HUES6 (cell line): Measurements from ENCODE around the gene HERC4.
"Not testable (repeated sequence)": the region's sequence is repeated elsewhere in the genome, so short reads cannot be mapped to it uniquely, and the experiment has no call there.

Experiments
- H3K27ac ChIP-seq: 2 replicates; pipeline ENCODE4 v1.7.0; 2013; ENCODE audit warnings: low read depth, mild to moderate bottlenecking, low read length, inconsistent platforms
- H3K27me3 ChIP-seq: 2 replicates; pipeline ENCODE4 v1.6.1; 2013; ENCODE audit warnings: low read length; ENCODE audit not compliant: control insufficient read depth, insufficient read depth
- H3K36me3 ChIP-seq: 2 replicates; pipeline ENCODE4 v1.6.1; 2013; ENCODE audit warnings: low read length; ENCODE audit not compliant: control insufficient read depth, insufficient read depth
- H3K4me1 ChIP-seq: 2 replicates; pipeline ENCODE4 v1.6.1; 2013; ENCODE audit warnings: low read length; ENCODE audit not compliant: control insufficient read depth, insufficient read depth
- H3K4me3 ChIP-seq: 2 replicates; pipeline ENCODE4 v1.5.1; 2013; ENCODE audit warnings: low read depth, low read length
- H3K9ac ChIP-seq: one replicate; pipeline ENCODE4 v1.6.1; 2013; ENCODE audit warnings: mild to moderate bottlenecking, low read length
- H3K9me3 ChIP-seq: 2 replicates; pipeline ENCODE4 v1.6.1; 2013; ENCODE audit warnings: low read depth, low read length; ENCODE audit not compliant: control insufficient read depth, insufficient read depth

The HERC4 gene

DNA sequence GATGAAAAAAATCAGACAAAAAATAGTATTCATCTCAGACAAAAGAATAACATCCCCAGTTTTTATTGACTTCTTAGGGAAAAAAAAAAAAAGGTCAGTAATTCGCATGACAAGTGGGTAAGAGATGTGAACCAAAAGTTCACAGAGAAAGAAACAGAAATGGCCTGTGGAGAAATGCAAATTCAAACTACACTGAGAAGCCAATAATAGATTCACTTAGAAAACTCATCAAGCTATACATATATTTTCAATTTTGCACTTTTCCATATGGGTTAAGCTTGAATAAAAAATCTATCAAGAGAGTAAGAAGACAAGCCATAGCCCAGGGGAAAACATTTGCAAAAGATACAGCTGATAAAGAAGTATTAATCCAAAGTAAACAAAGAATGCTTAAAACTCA is 28.0 kb downstream of the HERC4 start:
- H3K9ac ChIP-seq, result no peak overlapping the region
- H3K4me1 ChIP-seq, result no peaks in the 10 kb centered on the region
- H3K27ac ChIP-seq, result no peak overlapping the region
- 0 out of 2 replicates have a peak, but pooled peaks cover 3% of the 10 kb centered on the region for H3K9me3 ChIP-seq
- no peaks in the 10 kb centered on the region for H3K27me3 ChIP-seq
- peaks cover 9% of the 10 kb centered on the region for H3K36me3 ChIP-seq
- H3K4me3 ChIP-seq, result no peak overlapping the region

DNA sequence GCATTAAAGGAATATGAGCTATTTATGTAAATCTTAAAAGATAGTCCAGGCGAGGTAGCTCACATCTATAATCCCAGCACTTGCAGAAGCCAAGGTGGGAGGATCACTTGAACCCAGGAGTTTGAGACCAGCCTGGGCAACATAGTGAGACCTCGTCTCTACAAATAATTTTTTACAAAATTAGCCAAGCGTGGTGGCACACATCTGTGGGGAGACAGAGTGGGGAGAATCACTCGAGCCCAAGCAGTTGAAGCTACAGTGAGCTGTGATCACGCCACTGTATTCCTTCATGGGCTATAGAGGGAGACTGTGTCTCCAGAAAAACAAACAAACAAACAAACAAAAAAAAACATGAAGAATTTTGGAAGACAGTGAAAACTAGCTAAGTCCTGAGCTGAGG is 28.4 kb downstream of the HERC4 start:
- no peak overlapping the region for H3K4me3 ChIP-seq
- 0 out of 2 replicates have a peak, but pooled peaks cover 3% of the 10 kb centered on the region for H3K9me3 ChIP-seq
- H3K9ac ChIP-seq, result no peak overlapping the region
- H3K4me1 ChIP-seq, result no peaks in the 10 kb centered on the region
- no peaks in the 10 kb centered on the region for H3K27me3 ChIP-seq
- H3K36me3 ChIP-seq, result peaks cover 9% of the 10 kb centered on the region
- H3K27ac ChIP-seq, result no peak overlapping the region

DNA sequence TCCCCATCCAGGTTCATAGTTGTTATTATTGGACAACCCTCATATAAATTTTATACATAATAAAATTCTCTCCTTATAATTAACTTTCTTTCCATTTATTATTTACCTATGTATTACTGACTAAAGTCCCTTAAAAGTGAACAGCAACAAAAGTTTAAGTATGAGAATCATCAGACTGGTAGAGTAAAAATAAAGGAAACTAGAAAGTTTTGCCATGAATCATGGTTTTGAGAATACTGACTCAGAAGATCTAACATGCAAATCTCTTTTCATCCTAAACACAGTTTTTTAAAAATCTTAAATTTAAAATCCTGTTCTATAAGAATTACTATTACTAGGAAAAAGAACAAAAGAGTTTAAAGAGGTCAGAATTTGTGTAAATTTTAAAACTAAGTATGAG is 32.1 kb downstream of the HERC4 start:
- H3K4me1 ChIP-seq, result no peaks in the 10 kb centered on the region
- peaks cover 15% of the 10 kb centered on the region for H3K36me3 ChIP-seq
- H3K27ac ChIP-seq, result no peak overlapping the region
- H3K9me3 ChIP-seq, result 0 out of 2 replicates have a peak, but pooled peaks cover 2% of the 10 kb centered on the region
- no peak overlapping the region for H3K9ac ChIP-seq
- H3K27me3 ChIP-seq, result no peaks in the 10 kb centered on the region
- no peak overlapping the region for H3K4me3 ChIP-seq

- H3K9me3 ChIP-seq, result no peaks in the 10 kb centered on the region
- no peak overlapping the region for H3K27ac ChIP-seq
- peaks cover 47% of the 10 kb centered on the region for H3K36me3 ChIP-seq
- H3K4me3 ChIP-seq, result no peak overlapping the region
- no peaks in the 10 kb centered on the region for H3K27me3 ChIP-seq
- H3K9ac ChIP-seq, result no peak overlapping the region
- H3K4me1 ChIP-seq, result no peaks in the 10 kb centered on the region
Measured at GRCh38 chr10:68032113-68032512, 43.0 kb downstream of the HERC4 start.

DNA sequence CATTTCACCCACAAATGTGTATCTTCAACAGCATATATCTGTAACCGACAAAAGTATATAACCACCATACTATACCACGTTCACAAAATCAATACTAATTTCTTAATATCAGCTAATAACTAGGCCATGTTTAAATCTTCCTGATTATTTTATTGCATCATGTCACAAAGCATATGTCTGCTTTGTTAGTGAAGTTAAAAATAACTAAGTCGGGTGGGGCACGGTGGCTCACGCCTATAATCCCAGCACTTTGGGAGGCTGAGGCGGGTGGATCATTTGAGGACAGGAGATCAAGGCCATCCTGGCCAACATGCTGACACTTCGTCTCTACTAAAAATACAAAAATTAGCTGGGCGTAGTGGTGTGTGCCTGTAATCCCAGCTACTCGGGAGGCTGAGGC is 47.7 kb downstream of the HERC4 start:
- no peaks in the 10 kb centered on the region for H3K4me1 ChIP-seq
- H3K27ac ChIP-seq, result no peak overlapping the region
- H3K27me3 ChIP-seq, result no peaks in the 10 kb centered on the region
- H3K36me3 ChIP-seq, result peaks cover 54% of the 10 kb centered on the region
- no peaks in the 10 kb centered on the region for H3K9me3 ChIP-seq
- H3K4me3 ChIP-seq, result no peak overlapping the region
- H3K9ac ChIP-seq, result no peak overlapping the region

DNA sequence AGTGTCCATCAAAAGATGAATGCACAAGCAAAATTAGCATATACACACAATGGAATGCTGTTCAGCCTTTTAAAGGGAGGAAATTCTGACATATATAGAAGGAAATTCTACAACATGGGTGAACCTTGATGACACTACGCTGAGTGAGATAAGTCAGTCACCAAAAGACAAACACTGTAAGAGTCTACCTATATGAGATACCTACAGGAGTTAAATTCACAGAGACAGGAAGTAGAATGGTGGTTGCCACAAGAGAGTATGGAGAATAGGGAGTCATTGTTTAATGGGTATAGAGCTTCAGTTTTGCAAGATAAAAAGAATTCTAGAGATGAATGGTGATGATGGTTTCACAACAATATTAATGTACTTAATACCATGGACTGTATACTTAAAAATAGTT is 51.8 kb downstream of the HERC4 start:
- Histone ChIP-seq H3K27me3 (no peaks in the 10 kb centered on the region), H3K27ac (no peak overlapping the region), H3K9ac (no peak overlapping the region), H3K9me3 (no peaks in the 10 kb centered on the region), H3K4me1 (no peaks in the 10 kb centered on the region), H3K4me3 (no peak overlapping the region), H3K36me3 (peaks cover 53% of the 10 kb centered on the region)

GRCh38 chr10:68022324-68022723 is 52.8 kb downstream of the HERC4 start:
- not testable (repeated sequence) for H3K27me3 ChIP-seq, H3K4me1 ChIP-seq, H3K27ac ChIP-seq, H3K4me3 ChIP-seq, H3K9me3 ChIP-seq, H3K9ac ChIP-seq
- peaks cover 52% of the 10 kb centered on the region for H3K36me3 ChIP-seq

DNA sequence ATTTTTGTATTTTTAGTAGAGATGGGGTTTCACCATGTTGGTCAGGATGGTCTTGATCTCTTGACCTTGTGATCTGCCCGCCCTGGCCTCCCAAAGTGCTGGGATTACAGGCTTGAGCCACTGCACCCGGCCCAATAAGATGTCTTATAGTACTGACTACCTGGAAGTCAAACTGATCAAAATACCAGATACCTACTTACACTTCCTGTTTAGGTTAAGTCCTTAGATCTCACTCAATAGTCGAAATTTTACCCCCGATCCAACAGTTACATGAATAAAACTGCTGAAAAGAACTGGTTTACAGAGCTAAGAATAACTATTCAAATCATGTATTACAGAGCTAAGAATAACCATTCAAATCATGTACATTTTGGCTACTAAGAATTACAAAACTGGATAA is 58.6 kb downstream of the HERC4 start:
- H3K27ac ChIP-seq, H3K4me1 ChIP-seq: not testable (repeated sequence)
- H3K36me3 ChIP-seq, result peaks cover 38% of the 10 kb centered on the region

DNA sequence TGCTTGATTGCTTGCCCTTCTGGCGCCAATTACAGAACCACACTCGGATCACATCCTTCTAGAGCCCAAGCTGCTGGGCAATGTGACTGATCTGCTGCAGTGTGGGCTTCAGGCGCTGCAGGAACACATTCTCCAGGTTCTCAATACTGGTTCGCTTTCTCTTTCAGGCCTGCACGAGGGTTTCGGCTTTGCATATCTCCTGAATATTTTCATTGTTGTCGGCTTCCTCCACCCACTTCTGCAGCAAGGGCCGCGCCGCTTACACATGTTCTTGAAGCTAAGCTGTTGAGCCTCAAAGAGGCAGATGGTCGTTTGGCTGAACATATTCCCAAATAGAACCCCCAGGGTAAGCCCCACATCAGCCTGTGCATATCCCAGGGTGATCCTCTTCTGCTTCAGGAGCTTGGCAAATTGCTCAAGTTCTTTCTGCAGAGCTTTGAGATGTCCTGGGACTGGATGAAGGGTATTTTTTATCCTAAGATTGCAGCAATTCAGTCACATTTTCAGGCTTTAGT is 64.6 kb downstream of the HERC4 start:
- H3K36me3 ChIP-seq, result peaks cover 48% of the 10 kb centered on the region
- H3K27ac ChIP-seq, result no peak overlapping the region
- H3K4me3 ChIP-seq, result no peak overlapping the region
- no peaks in the 10 kb centered on the region for H3K27me3 ChIP-seq
- no peaks in the 10 kb centered on the region for H3K4me1 ChIP-seq
- no peaks in the 10 kb centered on the region for H3K9me3 ChIP-seq
- H3K9ac ChIP-seq, result no peak overlapping the region

More for the DNA sequence above, 58.6 kb downstream of the HERC4 start:
- not testable (repeated sequence) for H3K27me3 ChIP-seq, H3K9me3 ChIP-seq, H3K4me3 ChIP-seq, H3K9ac ChIP-seq

GRCh38 chr10:68007356-68007755 is 67.7 kb downstream of the HERC4 start:
- no peaks in the 10 kb centered on the region; the same call in 1 of the 2 replicates for H3K4me1 ChIP-seq
- no peak overlapping the region for H3K4me3 ChIP-seq
- H3K27me3 ChIP-seq, result no peaks in the 10 kb centered on the region
- no peak overlapping the region for H3K9ac ChIP-seq
- H3K27ac ChIP-seq, result no peak overlapping the region
- H3K36me3 ChIP-seq, result peaks cover 48% of the 10 kb centered on the region
- H3K9me3 ChIP-seq, result no peaks in the 10 kb centered on the region

- H3K9me3 ChIP-seq, result no peaks in the 10 kb centered on the region
- H3K36me3 ChIP-seq, result peaks cover 16% of the 10 kb centered on the region
Measured at GRCh38 chr10:68001539-68001938, 73.5 kb downstream of the HERC4 start.

GRCh38 chr10:68001000-68001399 is 74.1 kb downstream of the HERC4 start:
- Histone ChIP-seq H3K36me3 (peaks cover 18% of the 10 kb centered on the region), H3K9me3 (no peaks in the 10 kb centered on the region), H3K27me3 (no peaks in the 10 kb centered on the region)

More at GRCh38 chr10:68001539-68001938, 73.5 kb downstream of the HERC4 start:
- H3K4me1 ChIP-seq, result no peaks in the 10 kb centered on the region; the same call in 1 of the 2 replicates
- no peak overlapping the region for H3K4me3 ChIP-seq
- H3K27ac ChIP-seq, result no peak overlapping the region
- no peaks in the 10 kb centered on the region for H3K27me3 ChIP-seq
- no peak overlapping the region for H3K9ac ChIP-seq

More at GRCh38 chr10:68001000-68001399, 74.1 kb downstream of the HERC4 start:
- Histone ChIP-seq H3K4me1 (no peaks in the 10 kb centered on the region; the same call in 1 of the 2 replicates), H3K27ac (no peak overlapping the region), H3K4me3 (no peak overlapping the region), H3K9ac (no peak overlapping the region)
